ENCODE measurements around the gene ZMYM1. TPM values are rescaled to one million over a fixed set of nuclear protein-coding genes. Genes with fewer than 3 reads are reported as not detected.

Gene ZMYM1
- total RNA-seq, 1 donor from 2014 or later, result 12.6 TPM

DNA sequence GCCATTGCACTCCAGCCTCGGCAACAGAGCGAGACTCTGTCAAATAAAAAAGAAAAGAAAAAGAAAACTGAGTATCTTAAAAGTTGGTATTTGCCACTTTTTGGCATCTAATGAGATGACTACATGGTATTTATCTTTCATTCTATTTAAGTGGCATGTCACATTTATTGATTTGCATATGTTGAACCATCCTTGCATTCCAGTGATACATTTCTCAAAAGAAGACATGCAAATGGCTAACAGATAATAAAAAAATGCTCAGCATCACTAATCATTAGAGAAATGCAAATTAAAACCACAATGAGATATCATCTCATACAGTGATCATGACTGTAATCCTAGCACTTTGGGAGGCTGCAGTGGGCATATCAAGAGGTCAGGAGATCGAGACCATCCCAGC, 85.7 kb downstream of the ZMYM1 start:
- no peaks in the 10 kb centered on the region for H3K36me3 ChIP-seq
- H3K9me3 ChIP-seq, result peaks cover 12% of the 10 kb centered on the region
- intact Hi-C loops (cut with DNase I), result no loop called here
- no peak for DNase-seq
- TF ChIP-seq, protein P1, sequence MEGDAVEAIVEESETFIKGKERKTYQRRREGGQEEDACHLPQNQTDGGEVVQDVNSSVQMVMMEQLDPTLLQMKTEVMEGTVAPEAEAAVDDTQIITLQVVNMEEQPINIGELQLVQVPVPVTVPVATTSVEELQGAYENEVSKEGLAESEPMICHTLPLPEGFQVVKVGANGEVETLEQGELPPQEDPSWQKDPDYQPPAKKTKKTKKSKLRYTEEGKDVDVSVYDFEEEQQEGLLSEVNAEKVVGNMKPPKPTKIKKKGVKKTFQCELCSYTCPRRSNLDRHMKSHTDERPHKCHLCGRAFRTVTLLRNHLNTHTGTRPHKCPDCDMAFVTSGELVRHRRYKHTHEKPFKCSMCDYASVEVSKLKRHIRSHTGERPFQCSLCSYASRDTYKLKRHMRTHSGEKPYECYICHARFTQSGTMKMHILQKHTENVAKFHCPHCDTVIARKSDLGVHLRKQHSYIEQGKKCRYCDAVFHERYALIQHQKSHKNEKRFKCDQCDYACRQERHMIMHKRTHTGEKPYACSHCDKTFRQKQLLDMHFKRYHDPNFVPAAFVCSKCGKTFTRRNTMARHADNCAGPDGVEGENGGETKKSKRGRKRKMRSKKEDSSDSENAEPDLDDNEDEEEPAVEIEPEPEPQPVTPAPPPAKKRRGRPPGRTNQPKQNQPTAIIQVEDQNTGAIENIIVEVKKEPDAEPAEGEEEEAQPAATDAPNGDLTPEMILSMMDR (IDR thresholded peaks at IDR 0.05), result no peak
- H3K27me3 ChIP-seq (ENCODE audit: low read depth), result no peaks in the 10 kb centered on the region
- no peak overlapping the region for H3K4me3 ChIP-seq
- ATAC-seq, result no peak
- H3K4me1 ChIP-seq, result no peaks in the 10 kb centered on the region
- H3K27ac ChIP-seq, result no peak overlapping the region

Other genes with a start within 250 kb of the ZMYM1 start
- gene SMIM12, start 219.6 kb upstream of the ZMYM1 start, total RNA-seq, result 34.0 TPM
- 0.18 TPM for gene DLGAP3, start 149.7 kb upstream of the ZMYM1 start, total RNA-seq
- gene TMEM35B, start 94.0 kb upstream of the ZMYM1 start, total RNA-seq, result 47.8 TPM
- 24.8 TPM for gene ZMYM6, start 47.4 kb upstream of the ZMYM1 start, total RNA-seq
- 182 TPM for gene SFPQ, start 113.8 kb downstream of the ZMYM1 start, total RNA-seq
- 48.4 TPM for gene ZMYM4, start 189.3 kb downstream of the ZMYM1 start, total RNA-seq